ENCODE results near the gene PRKN. TPM values are rescaled to one million over a fixed set of nuclear protein-coding genes. Genes with fewer than 3 reads are reported as not detected.

Gene PRKN
- total RNA-seq, 1 experiment from 2014 or later, result not detected

DNA sequence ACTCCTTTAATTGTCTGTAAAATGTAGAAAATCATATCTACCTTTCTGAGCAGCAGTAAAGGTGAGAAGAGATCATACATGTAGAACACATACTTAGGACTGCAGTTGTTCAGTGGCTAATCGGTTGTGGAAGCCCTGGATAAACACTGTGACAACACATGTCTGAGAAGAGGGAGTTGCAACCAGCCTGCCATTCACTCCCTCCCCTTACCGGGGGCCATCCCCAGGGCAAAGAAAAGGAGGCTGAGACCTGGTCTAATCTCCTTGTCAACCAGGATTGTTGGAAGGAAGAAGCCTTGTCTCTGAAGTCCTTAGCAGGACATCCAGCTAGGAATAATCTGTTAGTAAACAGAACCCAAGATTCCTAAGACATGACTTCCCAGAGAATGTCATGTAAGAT is 991.2 kb downstream of the PRKN start:
- DNase-seq (ENCODE audit: low read depth), result no peak

DNA sequence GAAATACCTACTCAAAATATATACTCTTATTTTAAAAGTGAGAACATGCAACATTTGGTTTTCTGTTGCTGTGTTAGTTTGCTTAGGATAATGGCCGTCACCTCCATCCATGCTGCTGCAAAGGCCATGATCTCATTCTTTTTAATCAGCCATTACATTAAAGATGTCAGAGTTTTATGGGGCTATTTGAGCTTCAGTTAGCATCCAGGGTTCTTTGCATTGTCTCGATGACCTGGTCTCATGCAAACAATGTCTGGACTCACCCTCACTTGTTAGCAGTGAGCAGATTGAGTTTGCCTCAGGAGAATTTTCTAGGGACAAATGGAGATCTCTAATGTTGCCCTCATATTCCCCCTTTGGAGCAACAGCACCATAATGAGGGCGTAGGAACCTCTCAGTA is 995.0 kb downstream of the PRKN start:
- no peak for DNase-seq (ENCODE audit: low read depth)

DNA sequence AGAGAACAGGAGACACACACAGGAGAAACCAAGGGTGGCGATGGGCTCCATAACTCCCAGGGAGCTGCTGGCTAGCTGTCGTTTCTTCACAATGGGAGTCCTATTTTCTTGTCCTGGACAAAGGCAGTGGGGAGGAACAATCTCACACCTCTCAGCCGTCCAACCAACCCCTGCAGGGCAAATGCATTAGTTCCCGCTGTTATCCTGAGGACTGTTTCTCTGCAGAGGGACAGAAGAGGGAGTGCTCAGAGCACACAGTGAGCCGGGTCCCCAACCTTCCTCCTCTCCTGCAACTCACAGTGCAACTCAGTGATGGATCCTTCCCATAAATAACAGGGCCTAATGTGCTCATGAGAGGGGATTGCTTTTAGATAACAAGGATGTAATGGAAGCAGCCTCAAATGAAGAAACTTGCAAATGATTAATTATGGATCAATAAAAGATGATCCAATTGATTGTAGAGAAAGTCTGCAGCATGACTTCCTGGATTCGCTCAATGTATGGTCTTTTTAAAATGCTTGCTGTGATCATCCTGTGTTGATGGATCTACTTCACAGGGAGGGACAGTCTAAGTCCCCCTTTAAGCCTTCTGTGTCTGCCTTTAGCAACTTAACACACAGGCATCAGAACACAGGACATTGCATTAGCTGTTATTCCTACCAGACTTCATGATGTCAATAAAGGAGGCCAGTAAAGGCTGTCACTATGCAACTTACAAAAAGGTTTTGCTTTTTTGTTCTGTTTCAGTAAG is 1000.3 kb downstream of the PRKN start:
- no peak for DNase-seq (ENCODE audit: low read depth)

DNA sequence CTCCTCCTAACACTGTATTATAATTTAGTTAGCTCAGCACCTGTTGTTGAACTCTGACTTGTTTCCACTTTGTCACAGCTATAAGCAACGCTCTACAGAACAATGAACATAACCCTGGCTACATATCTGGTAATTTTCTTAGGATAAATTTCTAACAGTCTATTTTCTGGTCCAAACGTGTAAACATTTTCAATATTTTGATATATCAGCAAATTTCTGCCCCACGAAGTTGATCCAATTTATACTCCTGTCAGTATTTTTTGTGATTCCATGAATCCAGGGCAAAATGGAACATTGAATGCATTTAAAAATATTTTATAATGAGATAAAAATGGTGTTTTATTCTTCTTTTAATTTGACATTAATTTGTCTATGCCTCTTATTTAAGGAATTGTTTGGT is 1005.2 kb downstream of the PRKN start:
- no peak for DNase-seq (ENCODE audit: low read depth)

DNA sequence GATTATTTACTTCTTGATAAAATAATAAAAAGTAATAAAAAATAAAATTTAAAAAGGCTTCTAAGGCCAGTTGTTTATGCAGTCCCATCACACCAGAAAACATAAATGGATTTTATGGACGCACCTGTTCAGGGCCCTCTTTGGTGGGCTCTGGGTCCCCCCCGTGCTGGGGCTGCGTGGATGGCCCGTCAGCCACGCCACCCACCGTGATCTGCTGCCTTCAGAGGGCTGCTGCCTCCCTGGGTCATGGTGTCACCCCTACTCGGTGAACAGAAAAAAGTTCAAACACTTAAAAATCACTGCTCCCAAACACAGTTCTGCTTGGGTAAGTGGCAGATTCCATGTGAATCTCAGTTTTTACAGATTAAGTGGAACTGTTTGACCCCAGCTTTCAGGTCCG is 1006.1 kb downstream of the PRKN start:
- no peak for DNase-seq (ENCODE audit: low read depth)

DNA sequence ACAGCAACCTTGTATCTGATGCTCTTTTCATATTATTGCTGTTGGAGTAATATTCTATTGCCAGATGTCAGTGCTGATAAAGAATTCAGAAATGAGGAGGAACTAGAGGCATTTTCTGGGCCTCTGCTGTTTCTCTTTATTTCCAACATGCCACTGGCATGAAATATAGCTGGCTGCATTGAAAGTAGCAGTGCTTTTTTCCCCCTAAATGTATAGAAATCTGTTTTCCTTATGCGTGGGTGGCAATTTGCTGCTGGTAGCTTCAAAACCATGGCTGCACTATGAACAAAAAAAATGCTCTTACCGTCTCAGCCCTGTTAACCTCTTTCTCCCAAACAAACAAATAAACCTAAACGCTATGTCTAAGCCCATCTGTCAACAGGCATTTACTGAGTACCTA is 1011.4 kb downstream of the PRKN start:
- DNase-seq (ENCODE audit: low read depth), result no peak

DNA sequence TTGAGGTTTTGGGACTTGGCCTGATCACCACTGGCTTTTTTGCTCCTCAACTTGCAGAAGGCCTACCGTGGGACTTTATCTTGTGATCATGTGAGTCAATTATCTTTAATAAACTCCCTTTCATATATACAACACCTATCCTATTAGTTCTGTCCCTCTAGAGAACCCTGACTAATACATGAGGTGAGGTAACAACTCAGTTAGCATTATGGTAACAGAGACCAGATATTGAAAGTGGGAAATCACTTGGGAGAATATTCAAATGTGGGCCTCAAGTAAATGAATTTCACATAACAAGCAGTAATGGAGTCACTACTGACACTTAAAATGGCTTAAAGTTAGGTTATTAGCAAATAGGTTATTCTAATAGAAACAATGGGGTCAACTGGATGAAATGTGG is 1015.6 kb downstream of the PRKN start:
- no peak for DNase-seq (ENCODE audit: low read depth)

DNA sequence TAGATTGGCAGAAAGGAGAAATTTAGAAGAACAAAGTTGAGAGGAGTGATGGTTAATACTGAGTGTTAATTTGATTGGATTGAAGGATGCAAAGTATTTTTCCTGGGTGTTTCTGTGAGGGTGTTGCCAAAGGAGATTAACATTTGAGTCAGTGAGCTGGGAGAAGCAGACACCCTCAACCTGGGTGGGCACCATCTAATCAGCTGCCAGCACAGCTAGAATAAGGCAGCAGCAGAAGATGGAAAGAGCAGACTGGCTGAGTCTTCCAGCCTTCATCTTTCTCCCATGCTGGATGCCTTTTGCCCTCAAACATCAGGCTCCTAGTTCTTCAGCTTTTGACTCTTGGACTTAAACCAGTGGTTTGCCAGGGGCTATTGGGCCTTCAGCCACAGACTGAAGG is 1016.1 kb downstream of the PRKN start:
- no peak for DNase-seq (ENCODE audit: low read depth)

DNA sequence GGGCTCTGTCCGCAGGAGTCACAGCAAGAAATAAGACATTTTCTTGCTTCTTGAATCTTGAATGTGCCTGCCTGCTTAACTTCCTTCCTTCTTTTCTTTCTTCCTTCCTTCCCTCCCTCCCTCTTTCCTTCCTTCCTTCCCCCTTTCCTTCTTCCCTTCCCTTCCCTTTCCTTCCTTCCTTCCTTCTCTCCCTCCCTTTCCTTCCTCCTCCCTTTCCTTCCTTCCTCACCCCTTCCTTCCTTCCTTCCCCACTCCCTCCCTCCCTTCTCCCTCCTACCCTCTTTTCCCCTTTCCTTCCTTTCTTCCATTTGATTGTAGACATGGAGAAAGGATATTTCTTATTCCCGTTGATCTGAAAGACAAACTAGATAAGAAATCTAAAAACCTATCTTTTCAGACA is 1016.9 kb downstream of the PRKN start:
- DNase-seq (ENCODE audit: low read depth), result no peak

DNA sequence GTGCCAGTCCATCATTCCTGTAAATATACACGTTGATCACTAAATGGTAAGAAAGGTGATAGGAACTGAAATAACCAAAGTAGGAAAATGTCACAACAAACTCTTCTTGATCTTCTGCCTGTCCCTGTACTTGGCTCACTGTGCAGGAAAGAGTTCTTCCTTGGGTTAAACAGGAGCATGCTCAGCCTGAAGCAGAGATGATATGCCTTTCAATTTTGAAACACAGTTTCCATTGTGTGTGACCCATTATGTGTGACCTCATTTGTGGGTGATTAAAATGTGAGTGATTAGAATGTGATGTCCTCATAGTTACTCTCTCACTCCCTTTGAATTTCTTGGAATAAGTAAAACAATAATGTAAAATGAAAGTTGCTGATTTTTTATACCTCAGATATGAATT is 1026.5 kb downstream of the PRKN start:
- DNase-seq (ENCODE audit: low read depth), result no peak

DNA sequence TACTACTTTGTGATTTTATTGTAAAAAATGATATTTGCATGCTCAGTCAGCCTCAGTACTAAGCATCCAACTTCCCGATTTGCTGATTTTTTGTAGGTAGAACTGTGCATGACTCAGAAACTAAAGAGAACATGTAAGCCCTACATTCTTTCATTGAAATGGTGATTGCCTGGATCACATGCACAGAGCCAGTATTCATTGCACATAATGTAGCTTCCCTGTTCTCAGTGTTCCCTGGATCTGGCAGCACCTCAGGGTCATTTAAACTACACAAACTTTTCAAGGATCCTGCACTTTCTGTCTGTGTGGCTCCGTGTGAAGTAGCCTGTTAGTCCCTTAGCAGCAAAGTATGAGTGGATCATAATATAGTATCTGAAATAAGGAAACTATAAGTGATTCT is 1030.8 kb downstream of the PRKN start:
- DNase-seq (ENCODE audit: low read depth), result no peak

DNA sequence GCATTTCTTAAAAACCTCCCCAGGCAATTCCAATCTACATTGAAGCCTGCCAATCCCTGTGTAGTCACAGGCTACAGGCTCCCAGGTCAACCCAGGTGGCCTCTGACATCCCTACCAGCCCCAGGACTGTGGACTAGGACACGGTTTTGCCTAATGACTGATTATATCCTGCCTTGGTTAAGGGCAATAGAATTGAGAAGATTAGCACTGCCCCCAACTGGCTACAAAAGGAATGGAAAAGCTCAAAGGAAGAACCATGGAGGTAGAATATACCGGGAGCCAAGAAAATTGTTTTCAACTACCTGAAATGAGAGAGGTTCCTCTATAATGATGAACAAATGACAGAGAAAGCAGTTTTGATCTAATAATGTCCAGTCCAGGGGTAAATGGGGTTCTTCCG is 1032.6 kb downstream of the PRKN start:
- peak; percentile 18 for DNase-seq (ENCODE audit: low read depth)

DNA sequence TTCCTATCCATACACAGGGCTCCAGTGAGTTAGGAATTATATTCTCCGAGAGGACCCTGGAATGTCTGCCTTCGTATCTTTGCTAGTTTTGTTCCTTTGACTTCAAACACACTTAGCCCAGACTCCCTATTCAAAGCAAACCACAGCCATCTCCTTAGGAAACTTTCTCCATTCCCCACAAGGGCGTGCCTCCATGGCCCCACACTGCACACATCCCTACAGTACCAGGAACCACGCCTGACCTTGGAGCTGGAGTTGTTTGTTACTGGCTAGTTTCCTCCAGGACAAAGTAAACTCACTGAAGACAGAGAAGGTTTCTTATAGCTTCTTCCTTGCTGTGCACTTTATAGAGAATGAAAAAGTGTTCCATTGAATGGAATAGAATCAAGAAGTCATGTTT is 1040.9 kb downstream of the PRKN start:
- no peak for DNase-seq (ENCODE audit: low read depth)

DNA sequence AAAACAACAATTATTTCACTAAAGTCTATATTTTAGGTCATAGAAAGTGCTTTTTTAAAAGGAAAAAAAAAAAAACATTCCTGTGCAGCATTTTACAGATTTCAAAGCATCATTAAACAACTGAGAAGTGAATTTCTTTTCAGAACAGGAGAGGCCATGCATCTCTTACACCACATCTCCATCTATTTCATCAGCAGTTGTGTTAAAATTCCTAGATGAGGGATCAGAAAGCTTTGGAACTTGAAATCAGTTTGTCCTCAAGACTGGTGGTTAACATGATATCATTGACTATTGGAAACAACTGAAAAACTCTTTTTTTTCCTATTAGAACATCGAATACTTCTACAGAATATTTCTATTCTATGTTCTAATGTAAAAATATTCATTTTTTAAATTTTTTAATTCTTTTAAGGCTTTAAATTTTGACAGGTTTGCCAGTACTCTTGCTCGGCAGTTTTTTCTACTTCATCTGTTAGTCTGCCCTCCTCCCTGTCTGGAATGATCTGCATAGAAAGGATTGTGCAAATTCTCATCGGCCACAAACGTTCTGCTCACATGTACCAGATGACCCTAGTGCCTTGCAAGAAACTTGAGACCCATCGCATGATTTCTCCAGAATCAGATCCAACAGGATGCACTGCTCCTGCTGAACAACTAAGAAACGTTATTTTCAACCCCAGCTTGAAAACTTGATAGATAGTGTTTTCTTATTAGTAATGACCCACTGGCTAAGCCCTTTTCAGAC is 1042.7 kb downstream of the PRKN start:
- no peak for DNase-seq (ENCODE audit: low read depth)

DNA sequence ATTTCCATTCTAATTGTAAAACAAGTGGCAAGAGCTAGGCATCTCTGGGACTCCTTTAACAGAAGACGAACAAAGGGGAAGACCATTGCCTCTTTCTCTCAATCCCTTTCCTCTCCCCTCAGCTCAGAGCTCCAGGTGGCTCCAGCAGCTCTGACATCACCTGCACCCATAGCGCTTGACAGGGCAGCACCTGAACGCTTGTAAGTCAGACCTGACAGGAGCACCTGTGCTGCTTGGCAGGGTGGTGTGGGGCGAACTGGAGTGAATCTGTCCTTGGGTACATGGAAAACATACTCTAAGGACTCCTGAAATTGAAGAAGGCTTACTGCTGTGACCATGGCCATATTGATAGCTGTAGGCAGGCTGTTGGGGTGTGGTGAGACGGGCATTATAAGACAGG is 1044.2 kb downstream of the PRKN start:
- DNase-seq (ENCODE audit: low read depth), result no peak

DNA sequence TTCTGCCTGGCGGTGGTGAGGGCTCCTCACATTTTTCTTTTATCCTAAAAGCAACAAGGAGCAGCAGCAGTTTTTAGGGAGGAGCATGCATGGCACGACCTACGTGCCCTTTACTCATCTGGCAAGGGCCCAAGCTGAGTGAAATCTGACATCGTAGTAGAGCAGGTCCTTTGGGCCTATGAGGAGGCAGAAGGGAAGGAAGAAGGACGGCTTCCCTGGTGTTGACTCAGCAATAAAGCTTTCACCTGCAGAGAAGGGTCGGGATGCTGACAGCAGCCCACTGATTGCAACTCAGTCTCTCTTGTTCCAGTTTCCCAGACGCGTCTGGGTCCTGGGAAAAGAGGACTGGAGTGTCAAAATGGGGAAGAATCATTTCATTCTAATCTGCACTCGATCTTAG is 1044.6 kb downstream of the PRKN start:
- DNase-seq (ENCODE audit: low read depth), result no peak

DNA sequence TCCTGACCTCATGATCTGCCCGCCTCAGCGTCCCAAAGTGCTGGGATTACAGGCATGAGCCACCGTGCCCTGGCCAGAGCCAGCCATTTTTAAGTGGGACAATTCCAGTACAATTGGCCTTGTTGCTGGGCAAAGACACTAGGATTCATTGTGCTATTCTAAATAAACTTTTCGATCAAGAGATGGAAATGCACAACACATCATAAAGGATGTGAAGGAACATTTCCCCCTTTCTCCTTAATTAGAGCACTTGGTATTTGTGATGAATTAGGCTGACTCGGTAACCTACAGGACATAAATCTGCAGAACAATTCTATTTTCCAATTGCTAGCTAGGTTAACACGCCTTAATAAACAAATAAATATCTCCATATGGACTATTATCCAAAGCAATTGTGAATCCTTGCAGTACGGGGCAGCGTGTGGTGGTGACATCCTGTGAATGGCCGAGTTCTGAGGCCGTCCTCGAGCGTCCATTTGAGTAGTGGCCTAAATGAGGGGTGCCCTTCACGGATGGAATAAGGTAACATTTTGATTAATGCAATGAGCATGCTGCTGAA is 1047.5 kb downstream of the PRKN start:
- no peak for DNase-seq (ENCODE audit: low read depth)

DNA sequence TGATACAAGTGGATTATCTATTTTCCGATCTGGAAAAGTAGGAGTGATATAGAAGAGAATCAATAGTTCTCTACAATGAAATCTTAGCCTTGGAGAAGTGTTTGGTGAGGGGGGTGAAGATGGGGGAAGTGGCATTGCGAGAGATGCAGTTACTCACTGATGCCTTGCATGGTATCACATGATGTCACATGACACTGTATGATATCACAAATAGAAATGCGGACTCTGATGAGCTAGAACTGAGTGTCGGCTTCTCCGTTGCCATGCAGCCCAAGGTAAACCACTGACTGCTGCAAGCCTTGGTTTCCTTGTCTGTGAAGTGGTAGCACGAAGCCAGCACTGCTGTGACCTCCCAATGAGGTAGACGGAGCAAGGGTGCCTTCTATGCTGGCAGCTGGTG is 1050.4 kb downstream of the PRKN start:
- DNase-seq (ENCODE audit: low read depth), result no peak

DNA sequence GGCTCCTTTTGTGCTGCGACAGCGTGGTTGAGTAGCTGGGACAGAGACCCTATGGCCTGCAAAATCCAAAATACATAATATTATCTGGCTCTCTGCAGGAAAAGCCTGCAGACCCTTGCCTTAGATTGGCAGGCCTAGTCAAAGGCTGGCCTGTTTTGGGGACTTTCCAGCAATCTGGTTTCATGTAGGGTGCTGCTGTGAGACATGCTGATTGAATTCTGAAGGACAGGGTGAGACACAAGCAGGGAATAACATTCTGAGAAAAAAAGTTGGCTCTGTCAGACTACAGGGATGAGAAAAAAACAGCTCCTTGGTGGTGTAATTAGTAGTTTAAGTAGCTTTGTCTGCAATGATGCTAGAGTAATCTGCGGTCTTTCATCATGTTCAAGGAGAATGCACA is 1051.0 kb downstream of the PRKN start:
- DNase-seq (ENCODE audit: low read depth), result no peak

DNA sequence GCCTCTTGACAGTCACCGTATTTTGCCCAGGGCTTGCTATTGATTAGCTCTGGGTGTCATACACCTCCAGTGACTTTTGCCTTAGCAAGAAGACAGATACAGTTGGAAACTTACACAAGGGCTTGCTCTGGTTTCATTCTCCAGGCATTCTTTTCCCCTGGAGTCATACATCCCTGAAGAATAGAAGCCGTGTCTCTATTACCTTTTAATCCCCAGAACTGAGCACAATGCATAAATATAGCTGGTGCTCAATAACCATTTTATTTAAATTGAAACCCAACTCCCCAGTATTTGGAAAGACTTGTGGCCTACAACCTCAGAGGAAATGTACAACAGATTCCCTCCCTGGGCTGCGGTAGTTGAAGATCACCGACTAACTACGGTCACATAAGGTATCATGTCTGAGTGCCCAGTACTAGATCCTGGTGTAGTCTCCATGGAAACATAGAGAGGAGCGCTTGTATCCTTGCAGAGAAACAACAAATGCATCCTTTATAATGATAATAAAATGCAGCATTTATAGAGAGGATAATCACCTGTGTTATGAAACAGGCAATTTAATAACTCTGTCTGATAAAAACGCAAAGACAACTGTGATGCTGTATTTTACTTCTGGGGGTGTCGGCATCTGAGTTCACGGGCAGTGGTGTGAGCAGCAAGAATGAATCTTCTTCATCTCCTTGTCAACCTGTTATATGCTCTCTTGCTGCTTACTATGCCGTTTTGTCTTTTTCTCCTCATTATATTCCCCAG is 1052.5 kb downstream of the PRKN start:
- no peak for DNase-seq (ENCODE audit: low read depth)

DNA sequence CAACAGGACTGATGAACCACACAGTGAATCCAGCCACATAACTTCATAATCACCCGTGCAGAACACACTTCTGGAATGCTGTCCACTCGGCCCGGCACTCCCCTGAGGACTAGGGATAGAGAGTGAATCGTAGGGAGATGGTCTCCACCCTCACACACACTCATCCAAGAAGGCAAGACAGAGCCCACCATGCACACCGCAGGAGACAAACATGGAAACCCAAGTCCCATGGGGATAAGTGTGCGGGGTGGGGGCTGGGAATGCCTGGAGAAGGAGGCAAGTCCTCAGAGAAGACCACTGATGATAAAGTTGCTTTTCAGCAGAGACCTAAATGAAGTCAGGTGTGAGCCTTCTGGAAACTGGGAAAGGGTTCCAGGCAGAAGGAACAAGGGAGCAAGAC is 1054.5 kb downstream of the PRKN start:
- DNase-seq (ENCODE audit: low read depth), result no peak

DNA sequence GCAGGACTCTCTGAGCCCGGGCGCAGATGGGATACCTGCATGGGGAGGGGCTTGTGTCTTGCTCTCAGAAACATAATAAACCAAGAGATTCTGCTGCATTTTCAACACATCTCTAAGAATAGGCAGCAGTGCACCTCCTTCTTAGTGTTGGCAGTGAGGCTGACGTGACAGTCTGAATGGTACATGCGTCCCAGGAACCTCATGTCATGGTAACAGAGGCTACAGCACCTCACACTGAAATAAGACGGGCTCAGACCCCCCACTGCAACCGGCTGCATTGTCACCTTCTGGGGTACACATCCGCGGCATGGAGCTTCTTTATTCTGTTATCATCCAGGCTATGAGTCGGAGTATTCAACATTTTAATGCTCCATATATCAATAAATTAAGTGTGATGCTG is 1056.4 kb downstream of the PRKN start:
- no peak for DNase-seq (ENCODE audit: low read depth)

DNA sequence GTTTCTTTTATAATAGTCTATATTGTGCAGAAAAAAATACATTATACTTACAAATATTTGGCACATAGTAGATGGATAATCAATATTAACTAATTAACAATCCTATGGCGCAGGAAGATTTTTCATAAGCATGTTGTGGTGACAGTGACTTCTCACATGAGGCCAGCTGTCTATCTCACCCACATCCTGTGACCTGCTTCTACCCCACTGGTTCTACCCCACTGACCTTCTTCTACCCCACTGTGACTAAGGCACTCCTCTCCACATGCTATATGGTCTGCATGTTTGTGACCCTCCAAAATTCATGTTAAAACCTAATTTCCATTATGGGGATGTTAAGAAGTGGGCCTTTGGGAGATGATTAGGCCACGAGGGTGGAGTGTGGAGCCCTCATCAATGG is 1058.9 kb downstream of the PRKN start:
- DNase-seq (ENCODE audit: low read depth), result no peak

Measured in Daoy (cell line).